GM10847 (cell line): ENCODE measurements around the gene RRP12.

Experiments used
- POLR2A ChIP-seq: IDR thresholded peaks from 2 replicates; pipeline ENCODE4 v1.6.1; 2011; ENCODE audit not compliant: insufficient read length; ENCODE audit errors: extremely low read depth

Gene RRP12

DNA sequence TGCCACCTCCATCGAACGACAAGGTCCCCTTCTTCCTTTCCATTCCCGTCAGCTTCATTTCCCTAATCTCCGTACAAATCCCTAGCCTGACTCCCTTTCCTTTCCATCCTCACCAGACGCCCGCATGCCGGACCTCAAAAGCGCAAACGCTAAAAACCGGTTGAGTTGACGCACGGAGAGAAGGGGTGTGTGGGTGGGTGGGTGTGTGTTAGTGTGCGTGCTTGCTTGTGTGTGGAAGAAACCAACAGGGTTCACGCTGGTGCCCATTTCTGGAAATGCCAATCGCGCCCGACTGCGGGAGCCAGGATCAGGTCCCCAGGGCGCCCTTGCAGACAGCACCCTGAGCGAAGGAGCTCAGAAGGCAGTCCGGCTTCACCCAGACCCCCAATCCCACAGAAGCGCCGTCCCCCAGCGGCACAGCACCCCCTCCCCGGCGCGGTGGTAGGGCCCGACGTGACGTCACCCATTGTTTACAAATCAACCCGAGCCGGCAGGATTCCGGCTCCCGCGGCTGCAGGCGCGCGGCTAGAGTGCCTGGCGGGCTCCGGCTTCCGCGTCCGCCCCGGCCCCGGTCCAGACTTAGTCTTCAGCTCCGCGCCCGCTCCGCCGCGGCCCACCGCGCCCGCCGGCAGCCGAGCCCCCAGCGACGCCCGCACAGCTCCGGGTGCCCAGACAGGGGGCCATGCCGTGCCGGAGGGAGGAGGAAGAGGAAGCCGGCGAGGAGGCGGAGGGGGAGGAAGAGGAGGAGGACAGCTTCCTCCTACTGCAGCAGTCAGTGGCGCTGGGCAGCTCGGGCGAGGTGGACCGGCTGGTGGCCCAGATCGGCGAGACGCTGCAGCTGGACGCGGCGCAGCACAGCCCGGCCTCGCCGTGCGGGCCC, 82.1 kb downstream of the RRP12 start, which contains the start of gene FRAT1:
TSS of gene FRAT1 (plus strand) at position 500 of the 880 bp plus-strand sequence. CDS start at position 683, 183 bp downstream.
- peak; percentile 38 for TF ChIP-seq POLR2A

DNA sequence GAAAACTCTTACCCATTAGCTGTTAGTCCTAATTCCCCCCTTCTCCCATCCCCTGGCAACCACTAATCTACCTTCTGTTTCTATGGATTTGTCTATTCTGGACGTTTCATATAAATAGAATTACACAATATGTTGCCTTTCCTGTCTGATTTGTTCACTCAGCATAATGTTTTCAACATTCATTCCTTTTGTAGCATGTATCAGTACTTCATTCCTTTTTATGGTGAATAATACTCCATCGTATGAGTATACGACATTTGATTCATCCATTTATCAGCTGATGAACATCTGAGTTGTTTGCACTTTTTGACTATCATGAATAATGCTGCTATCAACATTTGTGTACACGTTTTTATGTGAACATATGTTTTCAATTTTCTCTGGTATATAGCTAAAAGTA, 86.5 kb downstream of the RRP12 start:
- TF ChIP-seq POLR2A = no peak

DNA sequence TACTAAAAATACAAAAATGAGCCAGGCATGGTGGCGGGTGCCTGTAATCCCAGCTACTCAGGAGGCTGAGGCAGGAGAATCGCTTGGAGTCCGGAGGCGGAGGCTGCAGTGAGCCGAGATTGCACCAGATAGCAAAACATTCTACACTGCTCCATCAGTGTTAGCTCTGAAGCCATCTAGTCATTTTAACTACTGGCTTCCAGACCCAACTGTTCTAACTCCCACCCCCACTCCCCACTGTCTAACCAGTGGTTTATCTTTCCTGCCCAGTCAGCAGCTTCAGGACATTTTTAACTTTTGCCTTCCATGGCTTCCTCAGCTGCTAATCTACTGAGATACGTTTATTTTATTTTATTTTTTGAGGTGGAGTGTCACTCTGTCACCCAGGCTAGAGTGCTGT, 88.2 kb downstream of the RRP12 start:
- no peak for TF ChIP-seq POLR2A

DNA sequence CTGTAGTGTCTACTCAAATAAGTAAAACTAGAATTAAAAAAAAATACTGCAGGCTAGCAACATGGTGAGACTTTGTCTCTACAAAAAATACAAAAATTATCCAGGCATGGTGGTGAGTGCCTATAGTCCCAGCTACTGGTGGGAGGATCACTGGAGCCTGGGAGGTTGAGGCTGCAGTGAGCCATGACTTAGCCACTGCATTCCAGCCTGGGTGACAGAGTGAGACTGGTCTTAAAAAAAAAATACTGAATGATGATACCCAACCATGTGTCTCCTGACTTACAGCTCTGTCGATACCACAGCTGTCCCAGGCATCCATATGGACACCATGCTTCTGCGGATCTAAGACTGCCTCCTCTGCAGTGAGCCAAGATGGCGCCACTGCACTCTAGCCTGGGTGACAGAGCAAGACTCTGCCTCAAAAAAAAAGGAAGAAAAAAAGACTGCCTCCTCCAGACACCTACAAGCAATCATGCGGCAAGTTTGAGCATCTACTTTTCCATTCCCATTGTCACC, 90.0 kb downstream of the RRP12 start:
- TF ChIP-seq POLR2A = no peak

DNA sequence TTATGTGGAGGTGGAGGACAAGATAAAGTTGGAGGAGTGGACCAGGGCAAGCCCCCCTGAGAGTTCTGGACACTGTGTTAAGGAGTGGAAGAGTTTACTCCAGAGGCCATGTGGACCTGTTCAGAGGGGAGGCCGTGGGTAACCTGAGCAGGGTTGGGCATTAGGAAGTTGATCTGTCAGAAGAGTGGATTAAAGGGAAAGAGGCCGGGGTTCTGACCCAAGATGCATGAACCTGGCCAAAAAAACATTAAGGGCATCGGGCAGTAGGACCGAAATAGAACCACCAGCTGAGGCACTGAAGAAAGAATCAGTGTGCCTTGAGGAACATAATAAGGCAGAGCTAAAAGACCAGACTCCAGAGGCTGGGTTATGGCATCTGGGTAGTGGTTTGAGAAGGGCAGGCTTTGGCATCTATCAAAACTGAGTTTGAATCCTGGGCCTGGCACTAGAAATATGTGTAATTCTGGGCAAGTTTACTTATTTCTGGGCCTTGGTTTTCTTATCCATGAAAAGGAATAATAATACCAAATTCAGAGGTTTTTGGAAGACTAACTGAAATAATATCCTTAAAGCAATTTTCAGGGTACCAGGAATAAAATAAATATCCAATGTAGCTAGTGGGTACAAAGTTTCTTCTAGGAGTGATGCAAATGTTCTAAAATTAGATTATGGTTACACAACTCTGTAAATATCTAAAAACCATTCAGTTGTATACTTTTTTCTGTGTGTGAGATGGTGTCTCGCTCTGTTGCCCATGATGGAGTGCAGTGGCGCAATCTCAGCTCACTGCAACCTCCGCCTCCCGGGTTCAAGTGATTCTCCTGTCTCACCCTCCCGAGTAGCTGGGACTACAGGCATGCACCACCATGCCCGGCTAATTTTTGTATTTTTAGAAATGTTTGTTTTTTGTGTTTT, 93.0 kb downstream of the RRP12 start:
- no peak for TF ChIP-seq POLR2A

DNA sequence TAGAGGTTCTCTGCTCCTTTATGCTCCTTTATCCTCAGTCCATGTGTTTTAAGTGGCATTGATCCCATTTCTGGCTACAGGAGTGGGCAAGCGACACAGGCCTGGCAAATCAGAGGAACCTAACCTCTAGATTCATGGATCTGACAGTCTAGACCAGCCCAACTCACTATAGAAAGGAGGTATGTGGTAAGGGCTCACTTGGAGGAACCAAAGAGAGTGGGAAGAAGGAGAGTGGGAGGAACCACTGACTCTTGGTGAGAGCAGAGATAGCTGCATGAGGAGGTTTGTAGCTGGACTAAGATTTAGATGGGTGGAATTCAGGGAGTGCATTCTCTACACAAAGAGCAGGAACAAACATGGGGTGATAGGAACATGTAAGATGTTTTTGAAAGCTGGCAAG, 93.7 kb downstream of the RRP12 start:
- TF ChIP-seq POLR2A = no peak
